ENCODE results near the gene KLHL29.

DNA sequence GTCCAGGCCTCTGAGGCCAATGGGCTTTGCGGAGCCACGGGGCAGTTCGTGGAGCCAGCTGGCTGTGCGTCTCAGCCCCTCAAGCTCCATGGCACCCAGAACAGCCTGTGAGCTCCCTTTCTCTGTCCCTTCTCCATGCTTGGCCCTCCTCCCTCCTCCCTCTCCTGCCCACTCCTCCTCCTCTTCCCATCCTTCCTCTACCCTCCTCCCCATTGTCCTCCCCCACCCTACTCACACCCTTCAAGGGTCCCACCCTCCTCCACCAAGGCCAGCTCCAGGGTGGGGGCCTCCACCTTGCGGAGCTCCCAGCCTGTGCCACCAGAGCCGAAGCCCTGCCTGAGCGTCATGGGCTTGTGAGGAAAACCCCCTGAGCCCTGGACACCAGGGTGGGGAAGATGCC is 273.0 kb downstream of the KLHL29 start:
- no peak for TF ChIP-seq CREB1 (IDR thresholded peaks at IDR 0.05; ENCODE audit: low read depth)
- TF ChIP-seq, protein P1, sequence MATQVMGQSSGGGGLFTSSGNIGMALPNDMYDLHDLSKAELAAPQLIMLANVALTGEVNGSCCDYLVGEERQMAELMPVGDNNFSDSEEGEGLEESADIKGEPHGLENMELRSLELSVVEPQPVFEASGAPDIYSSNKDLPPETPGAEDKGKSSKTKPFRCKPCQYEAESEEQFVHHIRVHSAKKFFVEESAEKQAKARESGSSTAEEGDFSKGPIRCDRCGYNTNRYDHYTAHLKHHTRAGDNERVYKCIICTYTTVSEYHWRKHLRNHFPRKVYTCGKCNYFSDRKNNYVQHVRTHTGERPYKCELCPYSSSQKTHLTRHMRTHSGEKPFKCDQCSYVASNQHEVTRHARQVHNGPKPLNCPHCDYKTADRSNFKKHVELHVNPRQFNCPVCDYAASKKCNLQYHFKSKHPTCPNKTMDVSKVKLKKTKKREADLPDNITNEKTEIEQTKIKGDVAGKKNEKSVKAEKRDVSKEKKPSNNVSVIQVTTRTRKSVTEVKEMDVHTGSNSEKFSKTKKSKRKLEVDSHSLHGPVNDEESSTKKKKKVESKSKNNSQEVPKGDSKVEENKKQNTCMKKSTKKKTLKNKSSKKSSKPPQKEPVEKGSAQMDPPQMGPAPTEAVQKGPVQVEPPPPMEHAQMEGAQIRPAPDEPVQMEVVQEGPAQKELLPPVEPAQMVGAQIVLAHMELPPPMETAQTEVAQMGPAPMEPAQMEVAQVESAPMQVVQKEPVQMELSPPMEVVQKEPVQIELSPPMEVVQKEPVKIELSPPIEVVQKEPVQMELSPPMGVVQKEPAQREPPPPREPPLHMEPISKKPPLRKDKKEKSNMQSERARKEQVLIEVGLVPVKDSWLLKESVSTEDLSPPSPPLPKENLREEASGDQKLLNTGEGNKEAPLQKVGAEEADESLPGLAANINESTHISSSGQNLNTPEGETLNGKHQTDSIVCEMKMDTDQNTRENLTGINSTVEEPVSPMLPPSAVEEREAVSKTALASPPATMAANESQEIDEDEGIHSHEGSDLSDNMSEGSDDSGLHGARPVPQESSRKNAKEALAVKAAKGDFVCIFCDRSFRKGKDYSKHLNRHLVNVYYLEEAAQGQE (IDR thresholded peaks at IDR 0.05; ENCODE audit: low read depth) = no peak
- TF ChIP-seq RAD21 (IDR thresholded peaks at IDR 0.05; ENCODE audit: low read depth) = no peak
- no peak for TF ChIP-seq TEAD4 (IDR thresholded peaks at IDR 0.05)
- no peak for TF ChIP-seq TAF1 (IDR thresholded peaks at IDR 0.05; ENCODE audit: low read depth)
- TF ChIP-seq EP300 (IDR thresholded peaks at IDR 0.05; ENCODE audit: borderline replicate concordance) = no peak
- TF ChIP-seq YY1 (IDR thresholded peaks at IDR 0.05; ENCODE audit: low read depth) = no peak
- TF ChIP-seq, protein P2, sequence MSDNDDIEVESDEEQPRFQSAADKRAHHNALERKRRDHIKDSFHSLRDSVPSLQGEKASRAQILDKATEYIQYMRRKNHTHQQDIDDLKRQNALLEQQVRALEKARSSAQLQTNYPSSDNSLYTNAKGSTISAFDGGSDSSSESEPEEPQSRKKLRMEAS (IDR thresholded peaks at IDR 0.05) = no peak
- TF ChIP-seq CEBPB (IDR thresholded peaks at IDR 0.05) = no peak

Measured in Ishikawa (cell line).